HG03439 (cell line): ENCODE measurements around the gene KRTAP10-10.
"Not testable (repeated sequence)": the region's sequence is repeated elsewhere in the genome, so short reads cannot be mapped to it uniquely, and the experiment has no call there.

Source experiments
- ATAC-seq: cut with Tn5 transposase; IDR thresholded peaks from one replicate; pipeline ENCODE4 v1.9.1; 2021; ENCODE audit warnings: mild to moderate bottlenecking, moderate library complexity; ENCODE audit not compliant: unreplicated experiment

KRTAP10-10 gene, protein sequence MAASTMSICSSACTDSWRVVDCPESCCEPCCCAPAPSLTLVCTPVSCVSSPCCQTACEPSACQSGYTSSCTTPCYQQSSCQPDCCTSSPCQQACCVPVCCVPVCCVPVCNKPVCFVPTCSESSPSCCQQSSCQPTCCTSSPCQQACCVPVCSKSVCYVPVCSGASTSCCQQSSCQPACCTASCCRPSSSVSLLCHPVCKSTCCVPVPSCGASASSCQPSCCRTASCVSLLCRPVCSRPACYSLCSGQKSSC

DNA sequence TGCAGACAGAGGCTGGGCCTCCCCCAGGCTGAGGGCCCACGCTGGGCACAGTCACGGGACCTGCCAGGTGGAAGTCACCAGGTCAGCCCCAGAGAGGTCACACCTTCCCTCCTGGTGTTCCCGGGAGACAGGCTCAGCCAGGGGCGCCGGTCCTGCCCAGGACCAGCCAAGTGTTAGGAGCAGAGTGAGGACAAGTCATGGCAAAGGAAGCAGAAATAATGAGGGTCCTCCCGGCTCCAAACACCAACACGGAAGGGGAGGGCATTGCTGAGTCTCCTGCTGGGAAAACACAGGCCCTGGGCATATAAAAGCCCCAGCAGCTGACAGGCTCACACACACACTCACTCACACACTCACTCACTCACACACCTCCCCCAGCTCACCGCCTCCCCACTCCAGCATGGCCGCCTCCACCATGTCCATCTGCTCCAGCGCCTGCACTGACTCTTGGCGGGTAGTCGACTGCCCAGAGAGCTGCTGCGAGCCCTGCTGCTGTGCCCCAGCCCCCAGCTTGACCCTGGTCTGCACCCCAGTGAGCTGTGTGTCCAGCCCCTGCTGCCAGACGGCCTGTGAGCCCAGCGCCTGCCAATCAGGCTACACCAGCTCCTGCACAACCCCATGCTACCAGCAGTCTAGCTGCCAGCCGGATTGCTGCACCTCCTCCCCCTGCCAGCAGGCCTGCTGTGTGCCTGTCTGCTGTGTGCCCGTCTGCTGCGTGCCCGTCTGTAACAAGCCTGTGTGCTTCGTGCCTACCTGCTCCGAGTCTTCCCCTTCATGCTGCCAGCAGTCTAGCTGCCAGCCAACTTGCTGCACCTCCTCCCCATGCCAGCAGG is at the start of gene KRTAP10-10:
Gene KRTAP10-10 (plus strand): TSS at position 339 of the 833 bp plus-strand sequence. CDS start 62 bp downstream, at position 401.
- ATAC-seq, result no peak

DNA sequence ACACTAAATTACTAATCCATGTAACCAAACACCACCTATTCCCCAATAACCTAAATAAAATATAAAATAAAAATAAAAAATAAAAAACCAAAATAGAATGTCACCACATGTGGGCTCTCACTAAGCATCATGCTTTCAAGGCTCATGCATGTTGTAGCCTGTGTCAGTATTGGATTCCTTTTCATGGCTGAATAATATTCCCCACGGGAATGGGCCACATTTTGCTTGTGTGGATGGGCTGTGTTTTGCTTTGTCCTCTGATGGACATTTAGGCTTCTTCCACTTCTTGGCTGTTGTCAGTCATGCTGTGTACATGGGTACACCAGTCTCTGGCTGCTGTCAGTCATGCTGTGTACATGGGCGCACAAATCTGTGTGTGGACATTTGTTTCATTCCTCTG is 48.1 kb upstream of the KRTAP10-10 start:
- ATAC-seq, result no peak

DNA sequence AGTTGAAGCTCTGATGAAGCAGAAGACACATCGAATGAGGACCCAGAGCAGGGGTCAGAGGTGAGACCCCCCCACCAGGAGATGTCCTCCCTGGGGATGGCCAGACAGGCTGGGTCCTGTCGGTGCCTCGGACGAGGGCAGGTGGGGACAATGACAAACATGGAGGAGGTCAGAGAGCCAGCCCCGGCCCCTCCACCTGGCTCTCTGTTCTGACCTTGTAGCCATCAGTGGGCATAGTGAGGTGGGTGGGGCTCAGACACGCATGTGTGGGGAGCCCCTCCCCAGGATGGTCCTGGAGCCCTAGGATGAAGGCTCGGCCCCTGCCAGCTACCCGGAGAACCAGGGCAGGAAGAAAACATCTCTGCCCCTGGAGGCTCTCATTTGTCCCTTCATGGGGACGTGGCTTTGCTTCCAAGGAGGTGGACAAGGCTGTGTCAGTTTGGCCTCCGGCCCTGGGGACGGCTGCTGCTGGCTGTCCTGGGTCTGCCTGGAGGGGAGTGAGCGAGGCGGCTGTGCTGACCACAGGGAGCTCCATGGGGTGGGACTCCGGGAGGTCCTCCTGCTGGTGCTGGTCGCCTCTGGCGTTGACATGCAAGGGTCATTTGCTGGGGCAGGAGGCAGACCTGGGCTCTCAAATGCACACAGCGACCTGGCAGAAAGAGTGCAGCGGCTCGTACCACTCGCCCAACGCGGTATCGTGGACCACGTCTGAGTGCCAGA is 47.4 kb upstream of the KRTAP10-10 start:
- ATAC-seq, result no peak

DNA sequence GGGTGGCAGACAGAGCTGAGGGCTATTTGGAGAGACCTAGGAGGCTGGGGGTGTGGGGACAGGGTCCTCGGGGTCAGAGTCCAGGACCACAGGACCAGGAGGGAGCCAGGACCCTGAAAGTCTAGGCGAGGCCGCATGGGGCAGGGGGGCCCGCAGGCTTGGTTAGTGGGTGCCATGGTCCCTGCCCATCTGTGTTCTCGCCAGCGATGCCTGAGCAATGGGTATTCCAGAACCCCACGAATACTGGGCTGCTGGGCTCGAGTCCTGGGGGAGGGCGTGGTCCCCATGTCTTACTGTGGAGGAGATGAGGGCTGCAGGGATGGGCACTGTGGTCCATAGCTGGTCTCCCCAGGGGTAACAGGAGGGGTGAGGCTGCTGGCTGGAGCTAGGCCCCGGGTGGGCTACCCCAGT is 46.8 kb upstream of the KRTAP10-10 start:
- no peak for ATAC-seq

DNA sequence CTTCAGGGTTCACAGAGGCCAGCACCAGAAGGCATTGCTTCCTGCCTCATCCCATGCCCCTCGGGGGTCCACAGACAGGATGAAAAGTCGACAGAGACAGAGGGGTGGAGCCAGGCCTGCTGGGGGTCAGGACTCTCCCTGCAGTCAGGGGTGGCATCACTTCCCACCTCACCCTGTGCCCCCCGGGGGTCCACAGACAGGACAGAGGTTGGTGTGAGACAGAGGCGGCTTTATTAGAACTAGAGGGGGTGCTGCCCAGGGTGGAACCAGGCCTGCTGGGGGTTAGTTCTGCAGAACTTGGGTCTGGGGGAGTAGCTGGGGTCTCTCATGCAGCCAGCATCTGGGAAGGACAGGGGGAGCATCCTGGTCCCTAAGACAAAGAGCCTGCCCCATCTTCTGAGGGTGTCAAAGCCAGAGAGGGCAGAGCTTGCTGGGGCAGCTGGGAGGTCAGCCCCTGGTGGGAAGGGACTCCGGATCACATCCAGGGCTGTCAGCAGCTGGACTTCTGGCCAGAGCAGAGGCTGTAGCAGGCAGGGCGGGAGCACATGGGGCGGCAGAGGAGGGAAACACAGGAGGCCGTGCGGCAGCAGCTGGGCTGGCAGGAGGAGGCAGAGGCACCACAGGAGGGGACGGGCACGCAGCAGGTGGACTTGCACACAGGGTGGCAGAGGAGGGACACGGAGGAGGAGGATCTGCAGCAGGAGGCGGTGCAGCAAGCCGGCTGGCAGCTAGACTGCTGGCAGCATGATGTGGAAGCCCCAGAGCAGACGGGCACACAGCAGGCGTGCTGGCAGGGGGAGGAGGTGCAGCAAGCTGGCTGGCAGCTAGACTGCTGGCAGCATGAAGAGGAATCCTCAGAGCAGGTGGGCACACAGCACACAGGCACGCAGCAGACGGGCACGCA is 46.0 kb upstream of the KRTAP10-10 start:
- ATAC-seq, result not testable (repeated sequence)

DNA sequence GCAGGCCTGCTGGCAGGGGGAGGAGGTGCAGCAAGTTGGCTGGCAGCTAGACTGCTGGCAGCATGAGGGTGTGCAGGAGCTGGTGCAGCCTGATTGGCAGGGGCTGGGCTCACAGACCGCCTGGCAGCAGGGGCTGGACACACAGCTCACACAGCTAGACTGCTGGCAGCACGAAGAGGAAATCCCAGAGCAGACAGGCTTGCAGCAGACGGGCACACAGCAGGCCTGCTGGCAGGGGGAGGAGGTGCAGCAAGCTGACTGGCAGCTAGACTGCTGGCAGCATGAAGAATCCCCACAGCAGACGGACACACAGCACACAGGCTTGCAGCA is 45.4 kb upstream of the KRTAP10-10 start:
- ATAC-seq, result not testable (repeated sequence)

DNA sequence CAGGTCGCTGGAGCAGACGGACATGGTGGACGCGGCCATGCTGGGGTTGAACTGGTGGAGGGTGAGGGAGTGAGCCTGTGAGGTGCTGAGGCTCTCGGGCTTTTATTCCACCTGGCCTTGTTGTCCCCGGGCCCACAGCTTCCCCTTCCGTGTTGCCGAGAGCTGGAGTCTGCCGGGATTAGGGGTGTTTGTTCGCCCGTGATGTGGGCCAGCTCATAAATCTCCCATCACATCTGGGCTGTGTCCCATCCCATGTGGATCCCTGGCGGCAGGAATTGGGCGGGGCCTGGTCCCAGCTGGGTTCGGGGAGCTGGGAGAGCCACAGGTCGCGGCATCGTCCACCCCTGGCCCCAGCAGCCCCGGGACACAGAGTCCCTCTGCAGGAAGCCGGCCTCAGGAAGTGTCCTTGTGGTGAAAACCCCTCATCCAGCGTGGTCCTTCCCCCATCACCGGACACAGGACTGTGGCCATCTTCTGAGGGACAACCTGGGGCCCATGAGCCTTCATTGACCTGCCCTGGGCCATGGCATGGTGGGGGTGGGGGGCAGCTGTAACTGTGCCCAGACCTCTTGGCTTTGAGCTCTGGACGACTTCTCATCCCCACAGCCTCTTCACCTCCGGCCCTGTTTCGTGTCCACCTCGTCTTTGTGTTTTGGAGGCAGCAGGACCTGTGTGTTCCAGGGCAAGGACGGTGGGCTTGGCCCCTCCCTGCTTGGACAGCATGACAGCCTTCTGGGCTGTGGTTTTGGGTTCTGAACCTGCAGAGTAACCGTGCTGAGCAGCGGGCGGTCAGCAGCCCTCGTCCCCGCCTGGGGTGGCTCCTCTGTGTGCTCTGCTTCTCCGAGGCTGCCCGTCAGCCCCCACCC is 44.5 kb upstream of the KRTAP10-10 start, which contains the start of gene KRTAP10-6:
Gene KRTAP10-6 (minus strand): TSS at position 60 of the 866 bp plus-strand sequence. CDS start 21 bp downstream, at position 39.
- ATAC-seq, result no peak

GRCh38 chr21:44593598-44594405 is 43.4 kb upstream of the KRTAP10-10 start:
- ATAC-seq, result no peak

GRCh38 chr21:44594406-44594916 is 42.7 kb upstream of the KRTAP10-10 start:
- ATAC-seq, result no peak

DNA sequence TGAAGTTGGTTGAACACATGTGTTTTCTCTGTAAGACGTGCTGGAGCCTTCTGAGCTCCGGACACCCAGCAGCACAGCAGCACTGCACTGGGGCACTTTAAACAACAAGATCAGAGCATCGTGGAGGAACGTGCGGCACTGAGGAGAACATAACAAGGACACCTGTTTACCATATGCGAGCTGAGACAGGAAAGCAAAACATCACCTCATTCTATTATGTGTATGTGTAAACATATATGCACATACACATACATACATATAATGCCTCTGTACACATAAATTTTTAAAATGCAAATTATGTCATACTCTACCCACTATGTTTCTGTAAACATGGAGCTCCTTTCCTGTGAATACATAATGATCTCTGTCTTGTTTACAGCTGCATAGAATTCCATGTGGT is 41.6 kb upstream of the KRTAP10-10 start:
- no peak for ATAC-seq

- ATAC-seq, result no peak
Measured at GRCh38 chr21:44596068-44596725, 41.0 kb upstream of the KRTAP10-10 start.

DNA sequence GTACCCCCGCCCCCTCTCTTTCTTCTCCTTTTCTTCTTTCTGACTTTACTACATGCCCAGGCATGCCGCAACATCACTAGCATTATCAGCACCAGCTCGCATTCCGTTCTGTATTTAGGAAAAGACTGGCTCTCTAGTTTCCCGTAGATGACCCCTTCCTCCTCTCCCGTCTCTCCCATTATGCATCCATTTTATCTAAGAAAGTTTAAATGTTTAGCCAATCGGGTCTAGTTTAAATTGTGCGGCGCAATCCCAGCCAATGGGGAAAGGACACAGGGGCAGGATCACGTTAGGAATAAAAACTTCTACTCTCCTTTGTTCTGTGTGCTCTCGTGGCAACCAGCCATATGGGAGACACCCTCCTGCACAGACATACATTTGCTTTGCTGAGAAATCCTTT is 39.1 kb upstream of the KRTAP10-10 start:
- no peak for ATAC-seq

- ATAC-seq, result no peak
Measured at GRCh38 chr21:44599264-44600029, 37.7 kb upstream of the KRTAP10-10 start.

DNA sequence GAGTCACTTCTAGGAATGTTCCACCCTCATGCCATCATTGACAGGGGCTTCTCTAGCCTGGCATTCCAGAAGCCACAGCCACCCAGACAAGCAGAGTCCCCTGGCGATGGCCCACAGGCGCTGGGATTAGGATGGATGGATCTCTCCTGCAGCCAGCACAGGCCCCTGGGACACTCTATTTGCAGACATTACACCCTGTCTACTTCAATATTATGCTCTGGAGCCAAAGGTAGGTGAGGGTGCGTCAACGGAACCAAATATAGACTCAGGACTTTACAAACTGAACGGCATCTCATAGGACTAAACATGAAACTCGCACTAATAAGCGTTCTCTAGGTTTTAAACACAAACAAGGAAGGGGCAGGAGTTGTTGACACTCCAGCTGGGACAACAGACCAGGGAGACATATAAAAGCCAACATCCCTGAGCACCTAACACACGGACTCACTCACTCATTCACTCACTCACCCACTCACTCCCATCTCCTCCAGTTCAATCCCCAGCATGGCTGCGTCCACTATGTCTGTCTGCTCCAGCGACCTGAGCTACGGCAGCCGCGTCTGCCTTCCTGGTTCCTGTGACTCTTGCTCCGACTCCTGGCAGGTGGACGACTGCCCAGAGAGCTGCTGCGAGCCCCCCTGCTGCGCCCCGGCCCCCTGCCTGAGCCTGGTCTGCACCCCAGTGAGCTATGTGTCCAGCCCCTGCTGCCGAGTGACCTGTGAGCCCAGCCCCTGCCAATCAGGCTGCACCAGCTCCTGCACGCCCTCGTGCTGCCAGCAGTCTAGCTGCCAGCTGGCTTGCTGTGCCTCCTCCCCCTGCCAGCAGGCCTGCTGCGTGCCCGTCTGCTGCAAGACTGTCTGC is 36.8 kb upstream of the KRTAP10-10 start, which contains the start of gene KRTAP10-7:
Gene KRTAP10-7 (plus strand): TSS at position 480 of the 861 bp plus-strand sequence. CDS start 25 bp downstream, at position 505.
- not testable (repeated sequence) for ATAC-seq

DNA sequence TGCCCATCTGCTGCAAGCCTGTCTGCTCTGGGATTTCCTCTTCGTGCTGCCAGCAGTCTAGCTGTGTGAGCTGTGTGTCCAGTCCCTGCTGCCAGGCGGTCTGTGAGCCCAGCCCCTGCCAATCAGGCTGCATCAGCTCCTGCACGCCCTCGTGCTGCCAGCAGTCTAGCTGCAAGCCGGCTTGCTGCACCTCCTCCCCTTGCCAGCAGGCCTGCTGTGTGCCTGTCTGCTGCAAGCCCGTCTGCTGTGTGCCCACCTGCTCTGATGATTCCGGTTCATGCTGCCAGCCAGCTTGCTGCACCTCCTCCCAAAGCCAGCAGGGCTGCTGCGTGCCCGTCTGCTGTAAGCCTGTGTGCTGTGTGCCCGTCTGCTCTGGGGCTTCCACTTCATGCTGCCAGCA is 36.1 kb upstream of the KRTAP10-10 start:
- not testable (repeated sequence) for ATAC-seq
